Measurements from ENCODE around the gene PHETA2. TPM values are rescaled to one million over a fixed set of nuclear protein-coding genes. Genes with fewer than 3 reads are reported as not detected.
"Not testable (repeated sequence)": the region's sequence is repeated elsewhere in the genome, so short reads cannot be mapped to it uniquely, and the experiment has no call there.

Gene PHETA2
- total and polyA plus RNA-seq, 3 experiments from 2014 or later, result 0.67 to 3.1 (median 3.1) TPM

DNA sequence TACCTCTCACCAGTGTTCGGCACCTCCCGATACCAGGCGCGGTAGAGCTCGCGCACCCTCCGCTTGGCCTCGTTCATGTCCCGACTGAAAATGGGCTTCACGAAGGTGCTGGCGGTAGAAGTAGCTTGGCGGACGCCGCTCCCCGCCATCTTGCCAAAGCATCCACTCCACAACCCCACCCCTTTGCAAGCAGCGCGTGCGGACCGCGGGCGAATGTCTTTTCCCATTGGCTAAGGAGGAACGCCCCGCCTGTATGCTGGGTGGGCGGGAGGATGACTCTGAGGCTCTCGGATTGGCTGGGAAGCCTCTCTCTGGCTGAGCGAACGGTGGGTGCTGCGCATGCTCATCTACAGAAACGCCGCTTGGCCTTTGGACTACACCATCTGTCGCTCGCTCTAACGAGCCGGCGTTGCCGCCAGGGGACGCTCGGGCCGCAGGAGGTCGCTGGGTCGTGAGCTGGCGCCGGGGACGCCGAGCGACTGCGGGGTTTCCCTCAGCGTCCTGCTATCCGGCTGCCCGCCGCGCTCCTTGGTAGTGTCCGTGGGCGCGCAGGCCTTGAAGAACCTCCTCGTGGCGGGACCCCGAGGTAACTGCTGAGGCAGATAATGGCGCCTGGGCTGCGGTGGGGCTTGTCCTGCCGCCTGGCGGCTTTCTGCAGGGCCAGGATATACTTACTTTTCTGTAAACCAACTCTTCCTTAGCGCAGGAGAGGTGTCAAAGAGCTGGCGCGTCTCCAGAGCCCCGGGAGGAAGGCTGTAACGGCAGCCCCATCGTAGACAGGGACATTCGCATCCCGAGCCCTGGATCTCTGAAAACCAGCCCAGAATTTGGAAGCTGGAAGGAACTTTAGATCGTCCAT lies 16.8 kb downstream of the PHETA2 start, which contains the start of gene NDUFA6:
Gene NDUFA6, minus strand, starts transcription at position 177 of the 859 bp plus-strand sequence. Its CDS starts 28 bp downstream, at position 149.
- Histone ChIP-seq H3K4me3 (ENCODE audit: low read length) (peak within 1 kb of the TSS; percentile 92), H3K27ac (ENCODE audit: low read depth, low read length) (peak within 1 kb of the TSS; percentile 94), H3K9me3 (ENCODE audit: low read length) (no peaks in the 10 kb centered on the region), H3K27me3 (ENCODE audit: insufficient read depth, low read length, poor library complexity, severe bottlenecking) (no peaks in the 10 kb centered on the region), H3K36me3 (ENCODE audit: insufficient read depth, low read length) (peaks cover 14% of the 10 kb centered on the region), H3K4me1 (ENCODE audit: insufficient read depth, low read length) (peaks cover 24% of the 10 kb centered on the region)
- CTCF ChIA-PET, result interaction anchor here (0.7 to 3.5 kb wide), 31 partner anchors 10 to 392 kb away, joined by 3 to 41 read pairs (median 4); partner anchors contain the start of genes MEI1, NAGA, SMDT1 and WBP2NL
- Mint-ChIP-seq H3K9me3 (no peaks in the 10 kb centered on the region), H3K27me3 (no peaks in the 10 kb centered on the region), H3K36me3 (peaks cover 0 to 34% (median 5%) of the 10 kb centered on the region in 3 donors), H3K27ac (peak within 1 kb of the TSS; percentile 96 to 99 (median 98)), H3K4me3 (peak within 1 kb of the TSS; percentile 98 to 99 (median 99)), H3K4me1 (peaks cover 33 to 51% (median 49%) of the 10 kb centered on the region in 3 donors)
- POLR2A ChIA-PET, result interaction anchor here (0.7 to 4.1 kb wide), 10 partner anchors 11 to 524 kb away, joined by 3 to 68 read pairs (median 4); partner anchors contain the start of genes NAGA, POLDIP3, SMDT1 and SNU13
- peak; percentile 96 to 99 (median 98) for DNase-seq

GRCh38 chr22:42091455-42091782 lies 17.4 kb downstream of the PHETA2 start:
- Mint-ChIP-seq H3K27ac (peak overlapping the region; percentile 96 to 99 (median 98)), H3K9me3 (no peaks in the 10 kb centered on the region), H3K36me3 (peaks cover 0 to 32% (median 4%) of the 10 kb centered on the region in 3 donors), H3K4me1 (peaks cover 29 to 45% (median 44%) of the 10 kb centered on the region in 3 donors), H3K4me3 (peak overlapping the region; percentile 98 to 99 (median 99)), H3K27me3 (no peaks in the 10 kb centered on the region)
- ChIA-PET CTCF (interaction anchor here (0.7 to 3.5 kb wide), 27 partner anchors 10 to 354 kb away, joined by 3 to 41 read pairs (median 4); partner anchors contain the start of genes NAGA, SMDT1 and WBP2NL), POLR2A (interaction anchor here (1.0 to 4.1 kb wide), 7 partner anchors 12 to 523 kb away, joined by 3 to 68 read pairs (median 4); partner anchors contain the start of genes POLDIP3, SMDT1, SNU13 and SREBF2)
- Histone ChIP-seq H3K36me3 (ENCODE audit: insufficient read depth, low read length) (peaks cover 8% of the 10 kb centered on the region), H3K4me3 (ENCODE audit: low read length) (peak overlapping the region; percentile 92), H3K9me3 (ENCODE audit: low read length) (no peaks in the 10 kb centered on the region), H3K27ac (ENCODE audit: low read depth, low read length) (peak overlapping the region; percentile 83), H3K27me3 (ENCODE audit: insufficient read depth, low read length, poor library complexity, severe bottlenecking) (no peaks in the 10 kb centered on the region), H3K4me1 (ENCODE audit: insufficient read depth, low read length) (peaks cover 24% of the 10 kb centered on the region)
- no peak for DNase-seq

GRCh38 chr22:42101199-42101598 lies 27.2 kb downstream of the PHETA2 start:
- Mint-ChIP-seq H3K36me3 (peaks cover 6 to 45% (median 30%) of the 10 kb centered on the region in 3 donors), H3K27ac (no peak overlapping the region), H3K4me1 (no peaks in the 10 kb centered on the region), H3K27me3 (no peaks in the 10 kb centered on the region), H3K4me3 (no peak overlapping the region), H3K9me3 (peaks cover 8 to 43% (median 39%) of the 10 kb centered on the region in 5 donors)
- no peaks in the 10 kb centered on the region for H3K27me3 ChIP-seq (ENCODE audit: insufficient read depth, low read length, poor library complexity, severe bottlenecking)
- no peak for DNase-seq
- no peak overlapping the region for H3K4me3 ChIP-seq (ENCODE audit: low read length)
- CTCF ChIA-PET, result interaction anchor here (0.7 to 4.3 kb wide), 2 partner anchors 10 to 510 kb away, joined by 3 to 22 read pairs; partner anchors contain the start of gene NDUFA6
- peaks cover 11% of the 10 kb centered on the region for H3K9me3 ChIP-seq (ENCODE audit: low read length)
- no peaks in the 10 kb centered on the region for H3K4me1 ChIP-seq (ENCODE audit: insufficient read depth, low read length)
- POLR2A ChIA-PET, result interaction anchor here (0.6 kb wide), 1 partner anchor 30 kb away, joined by 5 read pairs; no protein-coding TSS in a partner anchor
- no peaks in the 10 kb centered on the region for H3K36me3 ChIP-seq (ENCODE audit: insufficient read depth, low read length)
- no peak overlapping the region for H3K27ac ChIP-seq (ENCODE audit: low read depth, low read length)

DNA sequence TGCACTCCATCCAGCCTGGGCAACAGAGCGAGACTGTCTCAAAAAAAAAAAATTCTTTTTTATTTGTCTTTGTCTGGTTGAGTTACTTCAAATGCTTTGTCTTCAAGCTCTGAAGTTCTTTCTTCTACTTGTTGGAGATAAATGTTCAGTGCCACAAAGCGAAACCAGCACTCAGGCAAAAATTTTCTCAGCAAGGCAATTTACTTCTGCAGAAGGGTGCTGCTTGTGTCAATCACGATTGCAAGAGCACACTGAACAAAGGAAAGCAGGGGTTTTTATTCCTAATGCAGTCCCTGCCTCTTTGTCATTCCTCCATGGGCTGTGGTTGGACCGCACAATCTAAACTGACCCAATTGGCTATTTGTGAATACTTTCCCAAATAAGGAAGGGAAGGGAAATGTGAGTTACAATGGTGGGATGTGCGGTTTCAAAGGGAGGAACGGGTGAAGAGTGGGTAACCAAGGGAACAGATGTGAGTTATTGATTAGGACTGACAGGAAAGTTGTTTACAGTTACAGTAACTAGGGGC lies 30.3 kb downstream of the PHETA2 start:
- Mint-ChIP-seq H3K36me3 (peaks cover 12 to 52% (median 25%) of the 10 kb centered on the region in 3 donors), H3K9me3 (peaks cover 5 to 39% (median 36%) of the 10 kb centered on the region in 5 donors)
- H3K27ac ChIP-seq (ENCODE audit: low read depth, low read length); POLR2A ChIA-PET; DNase-seq; H3K4me1 ChIP-seq (ENCODE audit: insufficient read depth, low read length); H3K27me3 ChIP-seq (ENCODE audit: insufficient read depth, low read length, poor library complexity, severe bottlenecking); H3K4me3 ChIP-seq (ENCODE audit: low read length); H3K27me3 Mint-ChIP-seq; H3K4me3 Mint-ChIP-seq; H3K27ac Mint-ChIP-seq; H3K4me1 Mint-ChIP-seq; H3K36me3 ChIP-seq (ENCODE audit: insufficient read depth, low read length): not testable (repeated sequence)
- CTCF ChIA-PET, result interaction anchor here (1.1 kb wide), 1 partner anchor 13 kb away, joined by 3 read pairs; no protein-coding TSS in a partner anchor
- peaks cover 11% of the 10 kb centered on the region for H3K9me3 ChIP-seq (ENCODE audit: low read length)

DNA sequence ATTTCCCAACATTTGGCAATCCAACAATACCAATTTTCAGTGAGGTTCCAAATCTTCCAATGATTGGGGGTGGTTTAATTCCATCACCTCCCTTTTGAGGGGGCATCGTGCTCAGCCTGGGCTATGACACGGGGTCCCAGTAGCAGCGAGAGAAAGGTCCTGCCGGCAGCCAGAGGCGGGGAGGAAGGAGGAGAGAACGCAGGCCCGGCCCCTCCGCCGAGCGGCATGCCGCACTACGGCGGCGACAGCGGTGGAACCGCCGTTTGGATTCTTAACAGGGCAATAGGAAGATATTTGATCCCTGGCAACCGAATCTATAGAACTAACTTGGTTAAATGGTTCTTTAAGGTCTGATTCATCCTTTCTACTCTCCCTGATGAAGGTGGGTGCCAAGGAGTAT lies 34.8 kb downstream of the PHETA2 start:
- DNase-seq, result no peak
- Histone ChIP-seq H3K9me3 (ENCODE audit: low read length) (peaks cover 11% of the 10 kb centered on the region), H3K27ac (ENCODE audit: low read depth, low read length) (no peak overlapping the region), H3K36me3 (ENCODE audit: insufficient read depth, low read length) (no peaks in the 10 kb centered on the region), H3K27me3 (ENCODE audit: insufficient read depth, low read length, poor library complexity, severe bottlenecking) (no peaks in the 10 kb centered on the region), H3K4me1 (ENCODE audit: insufficient read depth, low read length) (no peaks in the 10 kb centered on the region), H3K4me3 (ENCODE audit: low read length) (no peak overlapping the region)
- H3K27me3 Mint-ChIP-seq, result no peaks in the 10 kb centered on the region
- peaks cover 0 to 11% (median 10%) of the 10 kb centered on the region in 5 donors for H3K9me3 Mint-ChIP-seq
- H3K36me3 Mint-ChIP-seq, result peaks cover 6 to 30% (median 11%) of the 10 kb centered on the region in 3 donors
- H3K4me1 Mint-ChIP-seq, result no peaks in the 10 kb centered on the region
- H3K27ac Mint-ChIP-seq, result no peak overlapping the region
- ChIA-PET CTCF (no interaction called here), POLR2A (no interaction called here)
- H3K4me3 Mint-ChIP-seq, result no peak overlapping the region

- Histone ChIP-seq H3K9me3 (ENCODE audit: low read length) (peaks cover 13% of the 10 kb centered on the region), H3K27me3 (ENCODE audit: insufficient read depth, low read length, poor library complexity, severe bottlenecking) (no peaks in the 10 kb centered on the region), H3K4me3 (ENCODE audit: low read length) (no peak overlapping the region), H3K4me1 (ENCODE audit: insufficient read depth, low read length) (no peaks in the 10 kb centered on the region), H3K36me3 (ENCODE audit: insufficient read depth, low read length) (no peaks in the 10 kb centered on the region), H3K27ac (ENCODE audit: low read depth, low read length) (no peak overlapping the region)
- Mint-ChIP-seq H3K27ac (peak overlapping the region in 1 of 8 donors; percentile 50), H3K36me3 (peaks cover 7 to 31% (median 18%) of the 10 kb centered on the region in 3 donors), H3K9me3 (peaks cover 4 to 27% (median 15%) of the 10 kb centered on the region in 5 donors), H3K27me3 (no peaks in the 10 kb centered on the region), H3K4me1 (no peaks in the 10 kb centered on the region), H3K4me3 (no peak overlapping the region)
- ChIA-PET POLR2A (no interaction called here), CTCF (no interaction called here)
- DNase-seq, result no peak
These were observed 37.8 kb downstream of the PHETA2 start for GRCh38 chr22:42111798-42112197.

DNA sequence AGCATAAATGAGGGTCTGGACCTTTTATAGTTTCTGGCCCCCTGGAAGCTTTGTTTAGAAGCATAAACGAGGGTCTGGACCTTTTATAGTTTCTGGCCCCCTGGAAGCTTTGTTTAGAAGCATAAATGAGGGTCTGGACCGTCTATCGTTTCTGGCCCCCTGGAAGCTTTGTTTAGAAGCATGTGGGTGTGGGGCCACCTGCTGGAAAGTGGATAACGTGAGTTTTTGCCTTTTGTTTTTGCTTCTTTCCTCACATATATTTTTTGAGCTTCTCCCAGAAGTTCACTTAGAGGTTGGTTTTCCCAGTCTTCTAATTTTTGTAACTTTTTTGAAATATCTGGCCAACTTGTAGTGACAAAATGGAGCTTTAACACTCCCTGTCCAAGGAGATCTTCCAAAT lies 38.7 kb downstream of the PHETA2 start:
- H3K27ac Mint-ChIP-seq; H3K4me1 ChIP-seq (ENCODE audit: insufficient read depth, low read length); H3K4me3 Mint-ChIP-seq; H3K36me3 ChIP-seq (ENCODE audit: insufficient read depth, low read length); H3K27ac ChIP-seq (ENCODE audit: low read depth, low read length); DNase-seq; H3K4me3 ChIP-seq (ENCODE audit: low read length); POLR2A ChIA-PET; H3K27me3 ChIP-seq (ENCODE audit: insufficient read depth, low read length, poor library complexity, severe bottlenecking); H3K4me1 Mint-ChIP-seq; H3K27me3 Mint-ChIP-seq: not testable (repeated sequence)
- H3K9me3 ChIP-seq (ENCODE audit: low read length), result peaks cover 13% of the 10 kb centered on the region
- Mint-ChIP-seq H3K36me3 (peaks cover 4 to 29% (median 13%) of the 10 kb centered on the region in 3 donors), H3K9me3 (peaks cover 4 to 27% (median 19%) of the 10 kb centered on the region in 5 donors)
- CTCF ChIA-PET, result interaction anchor here (0.5 to 1.2 kb wide), 2 partner anchors 22 to 1585 kb away, joined by 3 to 4 read pairs; no protein-coding TSS in a partner anchor

Data from CD8-positive, alpha-beta memory T cell (primary cell).